NT2/D1 (cell line): ENCODE results near the gene CDK11B.

Experiments
- SUZ12 ChIP-seq: IDR thresholded peaks from 2 replicates; pipeline ENCODE4 v1.6.1; 2011; ENCODE audit not compliant: insufficient read length, insufficient read depth; ENCODE audit errors: extremely low read depth
- YY1 ChIP-seq: IDR thresholded peaks from 2 replicates; pipeline ENCODE4 v1.6.1; 2011; ENCODE audit not compliant: insufficient read length, insufficient read depth

DNA sequence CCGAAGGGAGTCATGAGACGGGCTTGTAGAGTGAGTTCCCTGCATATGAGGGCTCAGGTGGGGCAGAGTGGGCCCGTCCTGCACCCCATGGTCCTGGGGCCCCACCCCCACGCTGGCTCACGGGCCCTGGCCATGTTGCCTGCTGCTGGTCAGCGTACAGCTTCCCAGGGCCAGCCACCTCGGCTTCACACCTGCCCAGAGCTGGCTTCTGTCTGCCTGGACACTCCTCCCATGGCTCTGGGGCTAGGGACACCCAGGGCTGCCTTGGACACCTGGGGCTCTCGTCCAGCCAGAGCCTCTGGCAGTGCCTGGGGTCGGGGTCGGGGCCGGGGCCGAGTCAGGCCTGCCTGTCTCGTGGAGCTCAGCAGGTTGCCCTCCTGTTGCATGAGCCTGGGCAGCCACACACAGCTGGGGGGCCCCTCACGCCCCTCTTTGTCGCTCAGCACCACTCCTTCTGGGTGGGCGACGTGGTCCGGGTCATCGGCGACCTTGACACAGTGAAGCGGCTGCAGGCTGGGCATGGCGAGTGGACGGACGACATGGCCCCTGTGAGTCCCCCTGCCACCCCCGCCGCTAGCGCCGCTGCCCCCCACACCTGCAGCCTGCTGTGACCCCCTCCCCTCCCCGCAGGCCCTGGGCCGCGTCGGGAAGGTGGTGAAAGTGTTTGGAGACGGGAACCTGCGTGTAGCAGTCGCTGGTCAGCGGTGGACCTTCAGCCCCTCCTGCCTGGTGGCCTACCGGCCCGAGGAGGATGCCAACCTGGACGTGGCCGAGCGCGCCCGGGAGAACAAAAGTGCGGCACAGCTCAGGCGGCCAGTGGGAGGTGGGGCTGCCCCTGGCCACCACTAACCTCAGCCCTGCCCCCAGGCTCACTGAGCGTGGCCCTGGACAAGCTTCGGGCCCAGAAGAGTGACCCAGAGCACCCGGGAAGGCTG, 32.3 kb downstream of the CDK11B start:
- TF ChIP-seq YY1 = no peak
- TF ChIP-seq SUZ12 = no peak
